Measurements from ENCODE around the gene RHOBTB1.
"Not testable (repeated sequence)": the region's sequence is repeated elsewhere in the genome, so short reads cannot be mapped to it uniquely, and the experiment has no call there.

The RHOBTB1 gene

DNA sequence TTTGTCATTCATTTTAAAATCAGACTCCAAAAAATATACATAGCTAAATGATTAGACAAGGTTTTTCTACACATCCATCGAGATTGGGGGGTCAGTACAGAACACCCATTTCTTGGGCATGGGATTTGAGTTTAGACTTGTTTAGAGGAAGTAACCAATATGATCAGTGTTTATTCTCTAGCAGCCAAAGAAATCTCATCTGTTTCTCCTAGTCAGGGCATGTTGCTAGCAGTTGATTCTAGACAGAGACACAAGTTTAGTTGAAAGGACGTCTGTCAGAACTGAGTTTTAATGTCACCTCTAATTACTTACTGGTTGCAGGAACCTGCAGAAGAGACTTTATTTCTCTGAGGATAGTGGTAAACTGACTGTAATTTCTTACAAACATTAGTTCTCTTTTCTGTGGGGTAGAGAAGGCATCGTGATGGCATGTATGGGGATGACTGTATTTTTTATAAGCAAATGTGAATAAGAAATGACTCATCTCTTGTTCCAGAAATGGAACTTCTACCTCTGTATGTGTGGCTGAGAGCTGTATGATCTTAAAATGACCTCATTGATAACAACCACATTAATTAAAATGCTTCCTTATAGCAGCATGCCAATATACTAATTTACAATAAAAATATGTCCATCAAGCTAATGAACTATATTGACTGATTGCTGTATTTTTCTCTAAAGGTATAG, 30.6 kb upstream of the RHOBTB1 start:
- H3K4me2 ChIP-seq (ENCODE audit: low read length), result no peak overlapping the region
- no peak overlapping the region for H4K91ac ChIP-seq (ENCODE audit: low read depth, low read length)
- no peak overlapping the region for H3K9ac ChIP-seq (ENCODE audit: low read length)
- H4K8ac ChIP-seq (ENCODE audit: low read depth, low read length), result no peak overlapping the region
- H3K4ac ChIP-seq (ENCODE audit: low read depth, low read length), result no peak overlapping the region
- H3K27me3 ChIP-seq (ENCODE audit: insufficient read depth, low read length), result no peaks in the 10 kb centered on the region
- no peak overlapping the region for H4K12ac ChIP-seq (ENCODE audit: low read depth, low read length)
- H2BK5ac ChIP-seq (ENCODE audit: low read depth, low read length, poor library complexity), result no peak overlapping the region
- no peak overlapping the region for H3K4me3 ChIP-seq (ENCODE audit: low read depth, low read length)
- peaks cover 0 to 2% of the 10 kb centered on the region in 2 experiments for H3K4me1 ChIP-seq (ENCODE audit: control insufficient read depth in 1 of 2, insufficient read depth in 2 of 2, low read length in 2 of 2)
- H3K27ac ChIP-seq (ENCODE audit: low read depth, low read length), result no peak overlapping the region
- no peak overlapping the region for H3K18ac ChIP-seq (ENCODE audit: low read length)
- no peak overlapping the region for H3K14ac ChIP-seq (ENCODE audit: low read length)
- WGBS (ENCODE audit: extremely low coverage, insufficient coverage, insufficient read length), result no CpG with 5 or more reads among the region's 3 CpGs
- no peak overlapping the region for H2AK5ac ChIP-seq (ENCODE audit: low read length)
- no peak for DNase-seq
- H2BK12ac ChIP-seq (ENCODE audit: low read length), result no peak overlapping the region
- no peaks in the 10 kb centered on the region for H3K79me1 ChIP-seq (ENCODE audit: low read length)
- no peaks in the 10 kb centered on the region for H3K9me3 ChIP-seq (ENCODE audit: insufficient read depth, low read depth, low read length)
- H2BK120ac ChIP-seq (ENCODE audit: insufficient read depth, low read length, poor library complexity), result no peak overlapping the region
- H2AFZ ChIP-seq (ENCODE audit: insufficient read depth, low read length, poor library complexity), result no peak overlapping the region
- H3K36me3 ChIP-seq (ENCODE audit: control insufficient read depth in 1 of 2, insufficient read depth in 2 of 2, low read length in 2 of 2), result no peaks in the 10 kb centered on the region
- H3K23ac ChIP-seq (ENCODE audit: low read length), result no peak overlapping the region
- H3K79me2 ChIP-seq (ENCODE audit: control insufficient read depth, insufficient read depth, low read length, poor library complexity), result no peaks in the 10 kb centered on the region

- Histone ChIP-seq H3K79me2 (ENCODE audit: control insufficient read depth, insufficient read depth, low read length, poor library complexity) (no peaks in the 10 kb centered on the region), H2BK120ac (ENCODE audit: insufficient read depth, low read length, poor library complexity) (no peak overlapping the region), H3K27me3 (ENCODE audit: insufficient read depth, low read length) (no peaks in the 10 kb centered on the region), H3K4ac (ENCODE audit: low read depth, low read length) (no peak overlapping the region), H3K9ac (ENCODE audit: low read length) (no peak overlapping the region), H2AK5ac (ENCODE audit: low read length) (no peak overlapping the region), H4K91ac (ENCODE audit: low read depth, low read length) (no peak overlapping the region), H3K23ac (ENCODE audit: low read length) (no peak overlapping the region), H4K8ac (ENCODE audit: low read depth, low read length) (no peak overlapping the region), H3K4me2 (ENCODE audit: low read length) (no peak overlapping the region), H4K12ac (ENCODE audit: low read depth, low read length) (no peak overlapping the region), H3K27ac (ENCODE audit: low read depth, low read length) (no peak overlapping the region), H3K18ac (ENCODE audit: low read length) (no peak overlapping the region), H3K9me3 (ENCODE audit: insufficient read depth, low read depth, low read length) (no peaks in the 10 kb centered on the region), H3K4me1 (ENCODE audit: control insufficient read depth in 1 of 2, insufficient read depth in 2 of 2, low read length in 2 of 2) (no peaks in the 10 kb centered on the region), H2BK5ac (ENCODE audit: low read depth, low read length, poor library complexity) (no peak overlapping the region), H2BK12ac (ENCODE audit: low read length) (no peak overlapping the region), H3K14ac (ENCODE audit: low read length) (no peak overlapping the region), H3K79me1 (ENCODE audit: low read length) (no peaks in the 10 kb centered on the region), H2AFZ (ENCODE audit: insufficient read depth, low read length, poor library complexity) (no peak overlapping the region), H3K4me3 (ENCODE audit: low read depth, low read length) (no peak overlapping the region), H3K36me3 (ENCODE audit: control insufficient read depth in 1 of 2, insufficient read depth in 2 of 2, low read length in 2 of 2) (no peaks in the 10 kb centered on the region)
- no peak for DNase-seq
- WGBS (ENCODE audit: extremely low coverage, insufficient coverage, insufficient read length), result no CpG with 5 or more reads among the region's 2 CpGs
These were observed 29.1 kb upstream of the RHOBTB1 start for GRCh38 chr10:60973086-60973485.

- H3K14ac ChIP-seq (ENCODE audit: low read length); H3K9ac ChIP-seq (ENCODE audit: low read length); H4K8ac ChIP-seq (ENCODE audit: low read depth, low read length); H2BK120ac ChIP-seq (ENCODE audit: insufficient read depth, low read length, poor library complexity); H2BK12ac ChIP-seq (ENCODE audit: low read length); H3K27ac ChIP-seq (ENCODE audit: low read depth, low read length); H3K79me1 ChIP-seq (ENCODE audit: low read length); DNase-seq; H2AFZ ChIP-seq (ENCODE audit: insufficient read depth, low read length, poor library complexity); H3K4ac ChIP-seq (ENCODE audit: low read depth, low read length); H3K4me3 ChIP-seq (ENCODE audit: low read depth, low read length); H3K9me3 ChIP-seq (ENCODE audit: insufficient read depth, low read depth, low read length); H3K18ac ChIP-seq (ENCODE audit: low read length); H3K23ac ChIP-seq (ENCODE audit: low read length); H2AK5ac ChIP-seq (ENCODE audit: low read length); H3K4me1 ChIP-seq (ENCODE audit: control insufficient read depth in 1 of 2, insufficient read depth in 2 of 2, low read length in 2 of 2); H3K27me3 ChIP-seq (ENCODE audit: insufficient read depth, low read length); H4K91ac ChIP-seq (ENCODE audit: low read depth, low read length); H2BK5ac ChIP-seq (ENCODE audit: low read depth, low read length, poor library complexity); H3K79me2 ChIP-seq (ENCODE audit: control insufficient read depth, insufficient read depth, low read length, poor library complexity); H4K12ac ChIP-seq (ENCODE audit: low read depth, low read length); H3K4me2 ChIP-seq (ENCODE audit: low read length); H3K36me3 ChIP-seq (ENCODE audit: control insufficient read depth in 1 of 2, insufficient read depth in 2 of 2, low read length in 2 of 2): not testable (repeated sequence)
- WGBS (ENCODE audit: extremely low coverage, insufficient coverage, insufficient read length), result no CpG with 5 or more reads among the region's 2 CpGs
These were observed 28.2 kb upstream of the RHOBTB1 start for GRCh38 chr10:60972181-60972580.

DNA sequence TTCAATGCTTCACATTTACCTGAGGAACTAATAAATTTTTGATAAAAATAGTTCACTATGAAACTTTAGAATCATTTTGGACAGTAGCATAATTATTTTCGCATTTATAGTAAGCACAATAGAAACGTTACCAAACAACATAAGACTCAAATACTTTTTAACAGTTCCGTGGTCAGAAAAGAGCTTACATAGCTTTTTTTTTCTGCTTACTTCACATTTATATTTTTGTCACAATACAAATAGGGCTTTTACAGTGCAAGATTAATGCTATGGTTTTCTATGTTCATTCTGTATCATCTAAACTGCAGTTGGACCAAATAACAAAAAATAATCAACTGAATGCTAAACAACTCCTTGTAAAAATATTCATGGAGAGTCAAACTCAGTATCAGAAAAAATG, 26.5 kb upstream of the RHOBTB1 start:
- Histone ChIP-seq H3K9ac (ENCODE audit: low read length) (no peak overlapping the region), H2BK5ac (ENCODE audit: low read depth, low read length, poor library complexity) (no peak overlapping the region), H3K79me2 (ENCODE audit: control insufficient read depth, insufficient read depth, low read length, poor library complexity) (no peaks in the 10 kb centered on the region), H3K9me3 (ENCODE audit: insufficient read depth, low read depth, low read length) (no peaks in the 10 kb centered on the region), H3K18ac (ENCODE audit: low read length) (no peak overlapping the region), H3K4ac (ENCODE audit: low read depth, low read length) (no peak overlapping the region), H2BK120ac (ENCODE audit: insufficient read depth, low read length, poor library complexity) (no peak overlapping the region), H2AK5ac (ENCODE audit: low read length) (no peak overlapping the region), H2AFZ (ENCODE audit: insufficient read depth, low read length, poor library complexity) (no peak overlapping the region), H3K23ac (ENCODE audit: low read length) (no peak overlapping the region), H4K12ac (ENCODE audit: low read depth, low read length) (no peak overlapping the region), H3K4me1 (ENCODE audit: control insufficient read depth in 1 of 2, insufficient read depth in 2 of 2, low read length in 2 of 2) (no peaks in the 10 kb centered on the region), H3K4me3 (ENCODE audit: low read depth, low read length) (no peak overlapping the region), H3K27ac (ENCODE audit: low read depth, low read length) (no peak overlapping the region), H2BK12ac (ENCODE audit: low read length) (no peak overlapping the region), H3K79me1 (ENCODE audit: low read length) (no peaks in the 10 kb centered on the region), H3K14ac (ENCODE audit: low read length) (no peak overlapping the region), H4K8ac (ENCODE audit: low read depth, low read length) (no peak overlapping the region), H3K4me2 (ENCODE audit: low read length) (no peak overlapping the region), H4K91ac (ENCODE audit: low read depth, low read length) (no peak overlapping the region), H3K36me3 (ENCODE audit: control insufficient read depth in 1 of 2, insufficient read depth in 2 of 2, low read length in 2 of 2) (no peaks in the 10 kb centered on the region), H3K27me3 (ENCODE audit: insufficient read depth, low read length) (no peaks in the 10 kb centered on the region)
- DNase-seq, result no peak
- no CpG with 5 or more reads among the region's 3 CpGs for WGBS (ENCODE audit: extremely low coverage, insufficient coverage, insufficient read length)
